Measurements from ENCODE around the gene GRAMD4. TPM values are rescaled to one million over a fixed set of nuclear protein-coding genes. Genes with fewer than 3 reads are reported as not detected.

The GRAMD4 gene
- total RNA-seq, 4 donors from 2014 or later = 16.7 to 106 (median 53.3) TPM

- peaks cover 4 to 23% of the 10 kb centered on the region in 2 donors for H3K4me1 ChIP-seq
- H3K36me3 ChIP-seq = no peaks in the 10 kb centered on the region
- no peak overlapping the region for H3K27ac ChIP-seq
- TF ChIP-seq CTCF (IDR thresholded peaks at IDR 0.05 in 4 of 5, conservative IDR thresholded peaks at IDR 0.05 in 1 of 5) = no peak
- no peak for TF ChIP-seq POLR2A (IDR thresholded peaks at IDR 0.05)
- in situ Hi-C loops (cut with MboI; ENCODE audit: low sequenced_read_pairs in 4 of 4) (no loop called here), intact Hi-C loops (cut with DNase I; ENCODE audit: low total_unique reads) (no loop called here)
- DNase-seq (no peak), ATAC-seq (no peak)
- no peak overlapping the region for H3K4me3 ChIP-seq
- no peaks in the 10 kb centered on the region for H3K27me3 ChIP-seq
- H3K9me3 ChIP-seq = no peaks in the 10 kb centered on the region
Observed at GRCh38 chr22:46609175-46609690, 11.0 kb upstream of the GRAMD4 start.

GRCh38 chr22:46609724-46610201 lies 10.4 kb upstream of the GRAMD4 start:
- H3K4me1 ChIP-seq = peaks cover 4 to 24% of the 10 kb centered on the region in 2 donors

GRCh38 chr22:46610356-46610755 lies 9.8 kb upstream of the GRAMD4 start:
- H3K4me1 ChIP-seq = peaks cover 4 to 24% of the 10 kb centered on the region in 2 donors
- in situ Hi-C loops (cut with MboI; ENCODE audit: low sequenced_read_pairs in 4 of 4) = no loop called here
- no peak overlapping the region for H3K27ac ChIP-seq

More at GRCh38 chr22:46609724-46610201, 10.4 kb upstream of the GRAMD4 start:
- Histone ChIP-seq H3K9me3 (no peaks in the 10 kb centered on the region), H3K27ac (no peak overlapping the region), H3K4me3 (no peak overlapping the region), H3K36me3 (no peaks in the 10 kb centered on the region), H3K27me3 (no peaks in the 10 kb centered on the region)
- ATAC-seq (no peak), DNase-seq (no peak)
- TF ChIP-seq CTCF (IDR thresholded peaks at IDR 0.05 in 4 of 5, conservative IDR thresholded peaks at IDR 0.05 in 1 of 5) (no peak), POLR2A (IDR thresholded peaks at IDR 0.05) (no peak)
- intact Hi-C loops (cut with DNase I; ENCODE audit: low total_unique reads) = no loop called here
- in situ Hi-C loops (cut with MboI; ENCODE audit: low sequenced_read_pairs in 4 of 4) = no loop called here

GRCh38 chr22:46611189-46611588 lies 9.0 kb upstream of the GRAMD4 start:
- in situ Hi-C loops (cut with MboI; ENCODE audit: low sequenced_read_pairs in 4 of 4) (no loop called here), intact Hi-C loops (cut with DNase I; ENCODE audit: low total_unique reads) (no loop called here)
- TF ChIP-seq CTCF (IDR thresholded peaks at IDR 0.05 in 4 of 5, conservative IDR thresholded peaks at IDR 0.05 in 1 of 5) (no peak), POLR2A (IDR thresholded peaks at IDR 0.05) (no peak)
- H3K27me3 ChIP-seq = no peaks in the 10 kb centered on the region
- no peaks in the 10 kb centered on the region for H3K9me3 ChIP-seq
- no peaks in the 10 kb centered on the region for H3K36me3 ChIP-seq
- H3K4me1 ChIP-seq = peaks cover 4 to 24% of the 10 kb centered on the region in 2 donors
- H3K27ac ChIP-seq = no peak overlapping the region
- H3K4me3 ChIP-seq = no peak overlapping the region
- DNase-seq = no peak
- ATAC-seq = no peak

More at GRCh38 chr22:46610356-46610755, 9.8 kb upstream of the GRAMD4 start:
- Histone ChIP-seq H3K27me3 (no peaks in the 10 kb centered on the region), H3K9me3 (no peaks in the 10 kb centered on the region), H3K4me3 (no peak overlapping the region), H3K36me3 (no peaks in the 10 kb centered on the region)
- no peak for DNase-seq
- intact Hi-C loops (cut with DNase I; ENCODE audit: low total_unique reads) = no loop called here
- TF ChIP-seq POLR2A (IDR thresholded peaks at IDR 0.05) = no peak
- no peak for TF ChIP-seq CTCF (IDR thresholded peaks at IDR 0.05 in 4 of 5, conservative IDR thresholded peaks at IDR 0.05 in 1 of 5)
- no peak for ATAC-seq

All from gastrocnemius medialis (tissue), 4 donors.